ENCODE measurements around the gene SLC1A2.

Gene SLC1A2

DNA sequence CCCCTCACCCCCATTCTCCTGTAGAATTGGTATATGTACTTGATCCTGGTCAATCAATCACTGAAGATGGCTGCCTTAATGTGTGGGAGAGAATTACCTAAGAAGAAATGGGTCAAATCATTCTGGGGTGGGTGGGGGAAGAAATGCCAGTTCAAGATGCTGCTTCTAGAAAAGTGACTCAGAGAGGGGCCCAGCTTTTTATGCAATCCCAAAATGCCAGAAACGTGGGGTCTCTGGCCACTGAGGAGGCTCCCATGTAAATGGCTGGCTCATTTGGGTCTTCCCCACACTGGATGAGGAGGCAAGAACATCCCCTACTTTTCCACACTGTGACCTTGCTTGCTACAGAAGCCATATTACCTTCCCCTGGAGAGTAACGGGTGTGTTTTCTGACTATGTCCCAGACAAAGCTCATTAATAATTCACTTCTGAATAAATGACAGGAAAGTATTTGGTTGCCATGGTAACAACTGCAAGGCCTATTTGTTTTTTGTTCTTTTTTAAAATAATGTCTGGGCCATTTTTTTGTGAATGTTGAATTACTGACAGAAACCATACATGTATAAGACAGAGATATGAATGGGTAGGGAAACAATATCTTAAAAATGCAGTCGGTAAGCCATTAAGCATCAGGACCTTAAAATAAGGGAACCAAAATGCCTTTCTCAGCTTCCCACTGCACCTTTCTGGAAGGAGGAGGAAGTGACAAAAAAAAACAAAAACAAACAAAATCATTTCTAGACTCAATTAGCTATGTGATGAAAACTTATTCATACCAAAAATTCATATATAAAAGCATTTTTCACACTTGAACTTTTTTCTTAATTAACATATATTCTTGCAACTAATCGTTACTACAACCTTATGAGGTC, 32.0 kb downstream of the SLC1A2 start:
- DNase-seq, result peak; percentile 54
- in situ Hi-C loops (cut with HindIII; ENCODE audit: low pct_ligation_motif_present, low pct_unique_long_range_greater_than_20kb, low sequenced_read_pairs), result no loop called here

GRCh38 chr11:35383953-35384352, 35.4 kb downstream of the SLC1A2 start:
- in situ Hi-C loops (cut with HindIII; ENCODE audit: low pct_ligation_motif_present, low pct_unique_long_range_greater_than_20kb, low sequenced_read_pairs), result no loop called here
- DNase-seq, result no peak

- no peak for DNase-seq
- in situ Hi-C loops (cut with HindIII; ENCODE audit: low pct_ligation_motif_present, low pct_unique_long_range_greater_than_20kb, low sequenced_read_pairs), result no loop called here
These were observed 37.5 kb downstream of the SLC1A2 start for GRCh38 chr11:35381709-35382322.

- no peak for DNase-seq
- in situ Hi-C loops (cut with HindIII; ENCODE audit: low pct_ligation_motif_present, low pct_unique_long_range_greater_than_20kb, low sequenced_read_pairs), result no loop called here
These were observed 38.8 kb downstream of the SLC1A2 start for GRCh38 chr11:35380603-35381002.

DNA sequence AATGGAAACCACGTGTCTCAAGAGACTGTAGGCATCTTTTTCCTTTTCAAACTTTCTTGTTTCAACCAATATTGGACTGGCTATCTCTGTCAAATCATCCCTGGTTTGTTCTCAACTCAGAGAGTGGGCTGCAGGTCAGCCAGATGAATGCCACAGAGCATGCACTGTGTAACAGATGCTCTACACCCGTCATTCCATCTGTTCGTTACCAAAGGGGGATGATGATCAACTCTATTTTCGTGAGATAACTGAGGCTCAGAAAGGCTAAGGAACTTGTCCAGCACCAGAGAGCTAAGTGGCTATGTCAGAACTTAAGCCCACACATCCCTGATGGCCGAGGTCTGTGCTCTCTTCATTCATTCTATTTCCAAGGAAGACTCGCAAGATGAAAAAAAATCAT, 42.1 kb downstream of the SLC1A2 start:
- DNase-seq, result no peak
- in situ Hi-C loops (cut with HindIII; ENCODE audit: low pct_ligation_motif_present, low pct_unique_long_range_greater_than_20kb, low sequenced_read_pairs), result no loop called here

- in situ Hi-C loops (cut with HindIII; ENCODE audit: low pct_ligation_motif_present, low pct_unique_long_range_greater_than_20kb, low sequenced_read_pairs), result no loop called here
- no peak for DNase-seq
These were observed 42.7 kb downstream of the SLC1A2 start for GRCh38 chr11:35376613-35377012.

DNA sequence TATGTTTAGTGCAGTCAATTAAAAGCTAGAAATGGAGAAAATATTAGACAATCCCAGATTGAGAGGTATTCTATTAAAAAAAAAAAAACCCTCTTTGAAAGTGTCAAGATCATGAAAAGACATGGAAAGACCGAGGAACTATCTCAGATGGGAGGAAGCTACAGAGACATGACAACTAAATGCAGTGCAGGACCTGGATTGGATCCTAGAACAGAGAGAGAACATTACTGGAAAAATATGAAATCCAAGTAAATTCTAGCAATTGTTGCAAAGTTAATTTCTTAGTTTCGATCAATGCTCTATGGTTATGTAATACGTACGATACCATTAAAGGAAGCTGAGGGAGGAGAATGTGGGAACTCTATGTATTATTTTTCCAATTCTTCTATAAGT, 43.2 kb downstream of the SLC1A2 start:
- in situ Hi-C loops (cut with HindIII; ENCODE audit: low pct_ligation_motif_present, low pct_unique_long_range_greater_than_20kb, low sequenced_read_pairs), result no loop called here
- no peak for DNase-seq

- DNase-seq, result no peak
- in situ Hi-C loops (cut with HindIII; ENCODE audit: low pct_ligation_motif_present, low pct_unique_long_range_greater_than_20kb, low sequenced_read_pairs), result no loop called here
These were observed 43.8 kb downstream of the SLC1A2 start for GRCh38 chr11:35375332-35376117.

DNA sequence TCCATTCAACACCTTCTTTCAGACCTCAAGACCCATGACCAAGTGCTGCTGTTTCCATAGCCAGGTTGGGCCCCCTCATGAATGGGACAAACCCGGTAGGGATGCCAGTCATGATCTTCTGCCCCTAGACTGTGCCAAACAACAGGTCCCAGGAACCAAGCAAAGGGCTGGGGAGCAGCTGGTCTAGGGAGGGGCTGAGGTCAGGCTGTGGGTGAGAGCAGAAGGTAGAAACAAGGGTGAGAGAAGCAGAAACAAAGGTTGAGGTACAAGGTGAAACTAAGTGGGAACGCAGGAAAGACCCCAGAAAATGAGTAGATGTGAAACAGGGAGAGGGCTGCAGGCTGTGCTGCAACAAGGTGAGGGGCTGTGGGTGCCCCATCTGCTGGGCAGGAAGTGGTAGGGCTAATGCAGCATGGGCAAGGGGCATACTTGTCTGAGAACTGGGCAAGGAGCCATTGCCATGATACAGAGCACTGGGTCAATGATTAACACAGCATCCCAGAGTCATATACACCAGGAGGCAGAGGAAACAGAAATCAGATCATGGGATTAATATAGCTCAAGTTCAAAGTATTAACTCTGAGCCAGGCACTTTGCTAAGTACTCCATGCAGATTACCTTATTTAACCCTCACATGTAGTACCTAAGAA, 45.9 kb downstream of the SLC1A2 start:
- DNase-seq, result peak; percentile 85
- in situ Hi-C loops (cut with HindIII; ENCODE audit: low pct_ligation_motif_present, low pct_unique_long_range_greater_than_20kb, low sequenced_read_pairs), result no loop called here

DNA sequence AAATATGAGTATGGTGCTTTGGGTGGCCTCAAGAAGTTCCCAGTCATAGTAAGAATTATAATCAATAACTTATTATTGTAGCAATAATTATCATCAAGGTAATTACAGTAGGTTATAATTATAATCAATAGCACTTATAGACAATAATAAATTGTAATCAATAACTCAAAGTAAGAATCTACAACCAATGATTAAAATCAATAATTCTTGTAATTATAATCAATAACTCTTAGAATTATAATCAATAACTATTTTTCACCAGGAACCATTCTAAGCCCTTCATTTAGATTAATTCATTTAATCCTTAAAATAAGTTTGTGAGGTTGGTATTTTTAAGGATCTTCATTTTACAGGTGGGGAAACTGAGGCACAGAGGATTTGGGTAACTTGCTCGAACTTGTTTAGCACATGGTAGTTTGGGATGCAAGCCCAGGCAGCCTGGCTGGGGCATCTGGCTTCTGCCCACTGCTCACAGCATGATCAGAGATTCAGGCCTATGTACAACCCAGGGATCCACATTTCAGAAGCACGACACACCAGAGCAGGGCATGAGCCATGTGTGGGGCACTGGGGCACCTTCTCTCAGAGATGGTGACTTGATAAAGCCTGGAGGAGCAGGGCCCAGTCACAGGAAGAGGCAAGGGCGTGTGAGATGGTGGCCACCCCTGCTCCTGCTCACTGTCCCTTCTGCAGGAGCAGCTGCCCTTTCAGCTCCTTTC, 46.6 kb downstream of the SLC1A2 start:
- in situ Hi-C loops (cut with HindIII; ENCODE audit: low pct_ligation_motif_present, low pct_unique_long_range_greater_than_20kb, low sequenced_read_pairs), result no loop called here

DNA sequence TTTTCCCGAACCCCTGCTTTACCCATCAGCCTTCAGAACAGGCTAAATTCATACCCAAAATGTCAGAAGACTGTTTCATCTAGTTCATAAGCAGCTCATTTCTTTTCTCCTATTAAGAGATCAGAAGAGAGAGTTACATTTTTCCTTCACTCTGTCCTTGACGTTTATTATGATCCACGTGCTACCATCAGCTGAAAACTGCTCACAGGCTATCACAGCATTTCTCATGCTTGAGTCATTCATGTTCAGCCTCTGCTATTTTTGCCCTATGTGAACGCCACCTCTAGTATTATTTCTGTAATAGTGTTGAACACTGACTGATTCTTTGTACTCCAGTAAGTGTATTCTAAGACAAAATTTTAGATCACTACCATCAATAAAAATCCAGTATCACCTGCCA, 51.9 kb downstream of the SLC1A2 start:
- in situ Hi-C loops (cut with HindIII; ENCODE audit: low pct_ligation_motif_present, low pct_unique_long_range_greater_than_20kb, low sequenced_read_pairs), result no loop called here
- DNase-seq, result no peak

More for the DNA sequence above, 46.6 kb downstream of the SLC1A2 start:
- DNase-seq, result peak; percentile 23

DNA sequence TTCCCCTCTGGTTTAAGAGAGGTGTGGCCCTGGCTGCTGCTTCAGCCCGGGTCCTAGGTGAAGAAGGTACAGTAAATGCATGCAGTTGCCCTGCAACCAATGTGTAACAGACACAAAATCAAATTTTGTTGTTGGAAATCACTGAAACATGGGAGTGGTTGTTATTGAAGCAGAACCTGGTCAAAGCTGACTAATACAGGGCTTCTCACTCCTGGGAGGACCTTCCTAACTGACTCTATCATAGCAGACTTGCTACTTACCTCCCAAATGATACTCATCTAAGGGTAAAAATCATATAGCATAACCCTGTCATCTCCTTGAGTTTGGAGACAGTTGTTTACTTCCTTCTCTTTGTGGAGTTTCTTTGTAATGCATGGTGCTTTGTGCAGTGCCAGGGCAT, 52.6 kb downstream of the SLC1A2 start:
- no peak for DNase-seq
- in situ Hi-C loops (cut with HindIII; ENCODE audit: low pct_ligation_motif_present, low pct_unique_long_range_greater_than_20kb, low sequenced_read_pairs), result no loop called here

GRCh38 chr11:35365961-35366360, 53.4 kb downstream of the SLC1A2 start:
- in situ Hi-C loops (cut with HindIII; ENCODE audit: low pct_ligation_motif_present, low pct_unique_long_range_greater_than_20kb, low sequenced_read_pairs), result no loop called here
- DNase-seq, result no peak

- DNase-seq, result no peak
- in situ Hi-C loops (cut with HindIII; ENCODE audit: low pct_ligation_motif_present, low pct_unique_long_range_greater_than_20kb, low sequenced_read_pairs), result no loop called here
These were observed 54.0 kb downstream of the SLC1A2 start for GRCh38 chr11:35365395-35365794.

DNA sequence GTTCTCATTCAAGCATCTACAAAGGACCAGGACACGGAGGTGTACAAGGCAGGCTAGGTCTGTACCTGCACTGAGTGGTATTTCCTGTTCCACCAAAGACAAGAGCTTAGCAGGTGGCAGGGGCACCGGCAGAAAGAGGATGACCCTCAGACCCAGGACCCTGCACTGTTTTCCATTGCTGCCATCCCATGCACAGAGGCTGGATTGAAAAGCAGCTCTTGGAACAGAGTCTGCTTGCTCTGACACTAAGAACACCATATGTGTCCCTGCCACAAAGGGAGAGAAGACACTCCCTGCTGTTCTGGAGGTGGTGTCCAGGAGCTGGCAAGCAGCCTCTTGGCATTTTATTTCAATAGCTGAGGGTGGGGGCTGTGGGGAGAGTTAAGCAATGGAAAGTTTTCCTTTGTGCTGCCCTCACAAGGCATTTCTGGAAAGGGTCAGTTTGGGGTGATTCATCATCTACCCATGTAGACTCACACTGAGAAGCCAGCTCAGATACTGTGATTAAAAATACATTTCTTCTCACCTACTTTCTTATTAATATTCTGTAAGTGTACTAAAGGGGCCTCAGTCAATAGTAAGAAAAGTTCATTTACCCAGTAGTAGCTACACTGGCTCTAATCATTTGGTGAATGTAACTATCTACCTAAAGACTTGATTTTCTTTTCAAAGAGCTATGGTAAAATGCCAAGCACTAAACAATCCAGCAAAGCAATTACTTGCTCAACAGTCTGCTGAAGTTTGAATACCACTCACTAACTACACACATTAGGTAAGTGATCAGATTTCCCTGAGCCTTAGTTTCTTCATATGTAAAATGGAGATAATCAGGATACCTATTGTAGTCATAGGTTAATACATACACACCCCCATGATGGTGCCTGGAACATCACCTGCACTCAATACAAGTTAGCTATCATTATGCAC, 55.2 kb downstream of the SLC1A2 start:
- DNase-seq, result peak; percentile 61
- in situ Hi-C loops (cut with HindIII; ENCODE audit: low pct_ligation_motif_present, low pct_unique_long_range_greater_than_20kb, low sequenced_read_pairs), result no loop called here

DNA sequence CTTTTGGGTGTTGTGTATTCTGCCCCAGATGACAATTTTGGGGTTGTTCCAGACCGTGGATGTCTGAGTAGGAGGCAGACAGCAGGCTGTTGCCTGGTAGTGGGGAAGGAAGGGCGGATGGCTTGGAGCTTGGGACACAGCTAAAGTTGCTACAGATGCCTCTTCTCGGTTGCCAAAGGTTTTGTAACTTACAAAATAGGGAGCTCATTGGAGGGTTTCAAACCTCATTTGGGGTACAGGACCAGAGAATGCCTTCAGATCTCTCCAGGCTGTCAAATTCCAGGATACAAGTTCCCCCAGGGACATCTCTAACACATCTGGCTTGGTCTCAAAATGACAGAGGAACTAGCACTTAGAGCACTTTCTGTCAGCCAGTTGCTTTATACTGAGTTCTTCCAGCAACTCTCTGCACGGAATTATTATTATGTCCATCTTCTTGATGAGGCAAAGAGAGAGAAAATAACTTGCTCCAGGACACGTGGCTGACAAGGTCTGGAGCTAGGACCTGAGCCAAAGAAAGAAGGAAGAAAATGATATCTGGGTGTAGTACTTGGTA, 56.0 kb downstream of the SLC1A2 start:
- in situ Hi-C loops (cut with HindIII; ENCODE audit: low pct_ligation_motif_present, low pct_unique_long_range_greater_than_20kb, low sequenced_read_pairs), result no loop called here
- no peak for DNase-seq

DNA sequence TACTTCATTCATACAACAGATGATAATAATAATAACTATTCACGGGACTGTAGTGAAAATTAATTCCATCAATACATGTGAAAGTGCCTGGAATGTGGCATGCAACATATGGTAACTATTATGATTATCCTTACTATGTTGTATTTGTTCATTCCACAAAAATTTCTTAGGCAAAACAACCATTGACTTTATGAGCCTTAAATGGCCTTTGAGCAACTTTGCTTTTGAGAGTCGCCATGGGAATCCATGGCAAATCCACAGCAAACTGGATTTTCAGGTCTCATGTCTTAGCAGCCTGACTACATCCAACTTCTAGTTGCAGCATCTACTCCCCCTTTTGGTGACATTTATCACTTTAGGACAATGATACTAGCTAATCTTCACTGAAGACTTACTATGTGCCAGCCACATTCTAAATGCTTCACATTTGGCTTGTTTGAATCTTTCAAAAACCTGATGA, 56.8 kb downstream of the SLC1A2 start:
- DNase-seq, result no peak
- in situ Hi-C loops (cut with HindIII; ENCODE audit: low pct_ligation_motif_present, low pct_unique_long_range_greater_than_20kb, low sequenced_read_pairs), result no loop called here

All from ACHN (cell line).